Measurements from ENCODE around the gene COL4A2. TPM values are rescaled to one million over a fixed set of nuclear protein-coding genes. Genes with fewer than 3 reads are reported as not detected.

Gene COL4A2
- total RNA-seq, 1 donor from 2014 or later, result 511 TPM

DNA sequence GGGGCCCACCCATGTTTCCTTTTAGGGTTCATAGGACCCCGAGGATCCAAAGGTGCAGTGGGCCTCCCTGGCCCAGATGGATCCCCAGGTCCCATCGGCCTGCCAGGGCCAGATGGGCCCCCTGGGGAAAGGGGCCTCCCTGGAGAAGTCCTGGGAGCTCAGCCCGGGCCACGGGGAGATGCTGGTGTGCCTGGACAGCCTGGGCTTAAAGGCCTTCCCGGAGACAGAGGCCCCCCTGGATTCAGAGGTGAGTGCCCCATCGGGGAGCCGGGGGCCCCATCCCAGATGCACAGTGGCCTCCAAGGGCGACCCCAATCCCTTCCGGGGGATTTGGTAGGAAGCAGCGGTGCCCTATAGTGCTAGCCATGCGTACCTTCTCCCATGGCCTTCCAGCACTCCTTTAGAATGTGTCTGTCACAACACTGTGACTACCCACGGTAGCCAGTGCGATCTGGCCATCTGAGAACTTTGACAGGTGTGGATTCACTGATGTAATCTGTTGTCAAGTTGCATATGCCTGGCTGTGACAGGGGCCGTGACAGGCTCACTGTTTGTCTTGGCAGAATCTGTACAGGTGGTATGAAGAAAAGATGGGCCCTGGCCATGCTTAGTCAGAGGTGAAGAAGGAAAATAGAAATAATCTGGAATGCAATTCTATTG, 165.9 kb downstream of the COL4A2 start:
- peaks cover 19 to 38% (median 28%) of the 10 kb centered on the region in 3 donors for H3K36me3 ChIP-seq (ENCODE audit: control insufficient read depth in 3 of 3, insufficient read depth in 3 of 3, low read length in 3 of 3)

DNA sequence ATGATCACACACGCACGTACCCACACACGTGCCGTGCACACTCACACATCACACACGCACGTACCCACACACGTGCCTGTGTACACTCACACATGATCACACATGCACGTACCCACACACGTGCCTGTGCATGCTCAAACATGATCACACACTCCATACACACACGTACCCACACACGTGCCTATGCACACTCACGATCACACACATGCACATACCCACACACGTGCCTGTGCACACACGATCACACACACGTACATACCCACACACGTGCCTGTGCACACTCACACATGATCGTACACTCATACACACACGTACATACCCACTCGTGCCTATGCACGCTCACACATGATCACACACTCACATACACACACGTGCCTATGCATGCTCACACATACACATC, 167.6 kb downstream of the COL4A2 start:
- H3K9me3 ChIP-seq (ENCODE audit: control insufficient read depth in 3 of 3, low read length in 3 of 3), result no peaks in the 10 kb centered on the region
- no peaks in the 10 kb centered on the region for H3K27me3 ChIP-seq (ENCODE audit: control insufficient read depth in 3 of 3, insufficient read depth in 3 of 3, low read length in 3 of 3)
- H3K4me3 ChIP-seq (ENCODE audit: low read length in 3 of 3), result no peak overlapping the region
- H3K36me3 ChIP-seq (ENCODE audit: control insufficient read depth in 3 of 3, insufficient read depth in 3 of 3, low read length in 3 of 3), result peaks cover 19 to 38% (median 27%) of the 10 kb centered on the region in 3 donors
- peaks cover 6 to 25% (median 6%) of the 10 kb centered on the region in 3 donors for H3K4me1 ChIP-seq (ENCODE audit: control insufficient read depth in 3 of 3, insufficient read depth in 3 of 3, low read length in 3 of 3)
- no peak overlapping the region for H3K9ac ChIP-seq (ENCODE audit: low read depth in 1 of 3, low read length in 3 of 3)
- no peak overlapping the region for H3K27ac ChIP-seq (ENCODE audit: low read depth, low read length)

More for the DNA sequence above, 165.9 kb downstream of the COL4A2 start:
- H3K9ac ChIP-seq (ENCODE audit: low read depth in 1 of 3, low read length in 3 of 3), result peak overlapping the region in 1 of 3 donors; percentile 8
- H3K27me3 ChIP-seq (ENCODE audit: control insufficient read depth in 3 of 3, insufficient read depth in 3 of 3, low read length in 3 of 3), result no peaks in the 10 kb centered on the region
- H3K27ac ChIP-seq (ENCODE audit: low read depth, low read length), result no peak overlapping the region
- no peak overlapping the region for H3K4me3 ChIP-seq (ENCODE audit: low read length in 3 of 3)
- H3K4me1 ChIP-seq (ENCODE audit: control insufficient read depth in 3 of 3, insufficient read depth in 3 of 3, low read length in 3 of 3), result peaks cover 5 to 17% (median 6%) of the 10 kb centered on the region in 3 donors
- H3K9me3 ChIP-seq (ENCODE audit: control insufficient read depth in 3 of 3, low read length in 3 of 3), result no peaks in the 10 kb centered on the region

GRCh38 chr13:110475117-110475516, 168.0 kb downstream of the COL4A2 start:
- H3K27me3 ChIP-seq (ENCODE audit: control insufficient read depth in 3 of 3, insufficient read depth in 3 of 3, low read length in 3 of 3), result no peaks in the 10 kb centered on the region
- no peak overlapping the region for H3K27ac ChIP-seq (ENCODE audit: low read depth, low read length)
- no peak overlapping the region for H3K9ac ChIP-seq (ENCODE audit: low read depth in 1 of 3, low read length in 3 of 3)
- no peaks in the 10 kb centered on the region for H3K9me3 ChIP-seq (ENCODE audit: control insufficient read depth in 3 of 3, low read length in 3 of 3)
- H3K4me1 ChIP-seq (ENCODE audit: control insufficient read depth in 3 of 3, insufficient read depth in 3 of 3, low read length in 3 of 3), result peaks cover 6 to 25% (median 6%) of the 10 kb centered on the region in 3 donors
- peaks cover 19 to 38% (median 28%) of the 10 kb centered on the region in 3 donors for H3K36me3 ChIP-seq (ENCODE audit: control insufficient read depth in 3 of 3, insufficient read depth in 3 of 3, low read length in 3 of 3)
- H3K4me3 ChIP-seq (ENCODE audit: low read length in 3 of 3), result no peak overlapping the region

GRCh38 chr13:110475550-110476219, 168.6 kb downstream of the COL4A2 start:
- no peak overlapping the region for H3K27ac ChIP-seq (ENCODE audit: low read depth, low read length)
- no peaks in the 10 kb centered on the region for H3K9me3 ChIP-seq (ENCODE audit: control insufficient read depth in 3 of 3, low read length in 3 of 3)
- H3K4me1 ChIP-seq (ENCODE audit: control insufficient read depth in 3 of 3, insufficient read depth in 3 of 3, low read length in 3 of 3), result peaks cover 6 to 25% (median 6%) of the 10 kb centered on the region in 3 donors
- H3K27me3 ChIP-seq (ENCODE audit: control insufficient read depth in 3 of 3, insufficient read depth in 3 of 3, low read length in 3 of 3), result no peaks in the 10 kb centered on the region
- H3K4me3 ChIP-seq (ENCODE audit: low read length in 3 of 3), result no peak overlapping the region
- peaks cover 19 to 39% (median 29%) of the 10 kb centered on the region in 3 donors for H3K36me3 ChIP-seq (ENCODE audit: control insufficient read depth in 3 of 3, insufficient read depth in 3 of 3, low read length in 3 of 3)
- no peak overlapping the region for H3K9ac ChIP-seq (ENCODE audit: low read depth in 1 of 3, low read length in 3 of 3)

DNA sequence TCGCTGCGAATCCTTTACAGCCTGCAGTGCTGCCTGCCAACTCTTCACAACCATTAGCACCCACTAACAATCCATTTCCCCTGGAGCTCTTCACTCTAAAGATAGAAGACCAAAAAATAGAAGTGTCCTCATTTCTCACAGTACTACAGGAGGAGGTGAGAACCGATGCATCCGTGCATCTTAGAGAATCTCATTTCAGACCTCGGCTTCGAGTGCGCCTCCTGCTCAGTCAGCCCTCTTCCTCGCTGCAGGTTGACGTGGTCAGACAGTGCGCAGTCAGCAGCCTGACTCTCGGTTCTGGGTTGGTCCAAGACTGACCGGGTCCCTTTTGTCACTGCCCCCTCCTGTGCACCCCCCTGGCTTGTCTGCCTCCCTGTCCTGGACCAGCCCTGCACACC, 169.1 kb downstream of the COL4A2 start:
- H3K9me3 ChIP-seq (ENCODE audit: control insufficient read depth in 3 of 3, low read length in 3 of 3), result no peaks in the 10 kb centered on the region
- H3K27me3 ChIP-seq (ENCODE audit: control insufficient read depth in 3 of 3, insufficient read depth in 3 of 3, low read length in 3 of 3), result no peaks in the 10 kb centered on the region
- no peak overlapping the region for H3K4me3 ChIP-seq (ENCODE audit: low read length in 3 of 3)
- H3K9ac ChIP-seq (ENCODE audit: low read depth in 1 of 3, low read length in 3 of 3), result no peak overlapping the region
- H3K4me1 ChIP-seq (ENCODE audit: control insufficient read depth in 3 of 3, insufficient read depth in 3 of 3, low read length in 3 of 3), result peaks cover 6 to 23% (median 6%) of the 10 kb centered on the region in 3 donors
- H3K36me3 ChIP-seq (ENCODE audit: control insufficient read depth in 3 of 3, insufficient read depth in 3 of 3, low read length in 3 of 3), result peaks cover 19 to 39% (median 29%) of the 10 kb centered on the region in 3 donors
- H3K27ac ChIP-seq (ENCODE audit: low read depth, low read length), result no peak overlapping the region

DNA sequence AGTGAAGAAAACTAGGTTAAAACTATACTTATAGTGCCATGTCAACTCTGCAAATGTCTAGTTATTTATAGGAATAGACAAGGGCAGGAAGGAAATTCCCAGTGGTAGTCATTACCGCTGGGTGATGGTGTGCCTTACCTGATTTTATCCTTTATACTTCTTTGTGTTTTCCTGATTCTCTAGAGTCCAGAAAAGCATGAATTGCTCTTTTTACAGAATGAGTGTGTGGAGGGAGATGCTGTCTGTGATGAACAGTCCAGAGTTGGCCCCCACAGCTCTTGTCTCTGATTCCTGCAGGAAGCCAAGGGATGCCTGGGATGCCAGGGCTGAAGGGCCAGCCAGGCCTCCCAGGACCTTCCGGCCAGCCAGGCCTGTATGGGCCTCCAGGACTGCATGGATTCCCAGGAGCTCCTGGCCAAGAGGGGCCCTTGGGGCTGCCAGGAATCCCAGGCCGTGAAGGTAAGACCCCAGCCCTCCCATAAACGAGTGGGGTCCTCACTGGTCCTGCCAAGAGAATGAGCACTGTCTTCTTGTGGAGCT, 170.7 kb downstream of the COL4A2 start:
- H3K4me3 ChIP-seq (ENCODE audit: low read length in 3 of 3), result no peak overlapping the region
- H3K27ac ChIP-seq (ENCODE audit: low read depth, low read length), result no peak overlapping the region
- peaks cover 25 to 35% (median 29%) of the 10 kb centered on the region in 3 donors for H3K36me3 ChIP-seq (ENCODE audit: control insufficient read depth in 3 of 3, insufficient read depth in 3 of 3, low read length in 3 of 3)
- H3K9ac ChIP-seq (ENCODE audit: low read depth in 1 of 3, low read length in 3 of 3), result peak overlapping the region in 1 of 3 donors; percentile 16
- no peaks in the 10 kb centered on the region for H3K27me3 ChIP-seq (ENCODE audit: control insufficient read depth in 3 of 3, insufficient read depth in 3 of 3, low read length in 3 of 3)
- peaks cover 0 to 15% (median 6%) of the 10 kb centered on the region in 3 donors for H3K4me1 ChIP-seq (ENCODE audit: control insufficient read depth in 3 of 3, insufficient read depth in 3 of 3, low read length in 3 of 3)
- no peaks in the 10 kb centered on the region for H3K9me3 ChIP-seq (ENCODE audit: control insufficient read depth in 3 of 3, low read length in 3 of 3)

DNA sequence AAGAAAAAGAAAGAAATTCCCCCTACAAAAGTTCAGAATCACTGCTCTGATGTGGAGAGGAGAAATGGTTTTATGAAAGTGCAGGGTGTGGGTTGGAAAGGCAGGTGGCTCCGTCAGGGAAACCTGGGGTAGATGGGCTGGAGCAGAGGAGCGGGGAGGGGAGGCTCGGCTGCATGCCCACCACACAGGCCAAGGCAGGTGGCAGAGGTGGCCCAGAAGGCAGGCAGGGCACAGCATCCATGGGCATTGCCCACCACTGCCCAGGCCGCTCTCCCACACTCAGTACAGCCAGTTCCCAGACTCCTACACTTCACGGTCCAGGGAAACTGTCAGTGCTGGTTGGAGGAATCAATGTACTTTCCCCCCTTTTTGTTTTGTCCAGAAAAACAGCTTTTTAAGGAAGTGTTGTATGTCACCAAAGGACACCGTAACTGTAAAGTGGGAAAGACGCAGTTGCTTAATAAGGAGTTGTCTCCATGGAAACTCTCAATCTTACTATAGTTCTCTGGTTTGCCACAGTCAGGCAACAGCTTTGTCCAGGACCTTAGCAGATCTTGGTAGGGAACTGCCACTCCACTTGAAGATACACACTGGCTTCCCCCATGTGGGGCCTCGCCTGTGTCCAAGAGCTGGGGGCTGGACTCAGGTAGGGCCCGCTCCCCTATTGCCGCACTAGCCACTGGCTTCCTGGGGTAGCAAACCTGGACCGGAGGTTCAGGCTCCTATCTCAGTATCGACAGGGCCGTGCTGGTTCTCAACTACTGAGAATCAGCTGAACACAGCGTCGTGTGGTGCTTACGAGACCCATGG, 171.5 kb downstream of the COL4A2 start:
- H3K9me3 ChIP-seq (ENCODE audit: control insufficient read depth in 3 of 3, low read length in 3 of 3), result no peaks in the 10 kb centered on the region
- peaks cover 27 to 40% (median 29%) of the 10 kb centered on the region in 3 donors for H3K36me3 ChIP-seq (ENCODE audit: control insufficient read depth in 3 of 3, insufficient read depth in 3 of 3, low read length in 3 of 3)
- peaks cover 0 to 14% (median 6%) of the 10 kb centered on the region in 3 donors for H3K4me1 ChIP-seq (ENCODE audit: control insufficient read depth in 3 of 3, insufficient read depth in 3 of 3, low read length in 3 of 3)
- no peak overlapping the region for H3K4me3 ChIP-seq (ENCODE audit: low read length in 3 of 3)
- H3K27me3 ChIP-seq (ENCODE audit: control insufficient read depth in 3 of 3, insufficient read depth in 3 of 3, low read length in 3 of 3), result no peaks in the 10 kb centered on the region
- H3K9ac ChIP-seq (ENCODE audit: low read depth in 1 of 3, low read length in 3 of 3), result no peak overlapping the region
- H3K27ac ChIP-seq (ENCODE audit: low read depth, low read length), result no peak overlapping the region

DNA sequence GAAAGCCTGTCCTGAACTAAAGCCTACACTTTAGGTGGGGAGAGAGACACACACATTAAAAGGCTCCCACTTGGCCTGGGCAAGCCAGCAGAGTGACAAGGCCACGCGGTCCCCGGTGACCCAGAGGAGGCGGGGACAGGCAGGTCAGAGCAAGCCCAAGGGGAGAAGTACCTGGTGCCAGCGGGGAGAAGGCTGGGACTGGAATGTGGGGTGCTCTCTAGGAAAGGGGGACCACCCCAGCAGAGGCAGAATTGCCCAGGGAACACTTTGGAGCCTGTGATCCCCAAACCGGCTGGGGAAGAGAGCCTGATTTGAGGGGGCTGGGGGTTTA, 172.1 kb downstream of the COL4A2 start:
- Histone ChIP-seq H3K4me1 (ENCODE audit: control insufficient read depth in 3 of 3, insufficient read depth in 3 of 3, low read length in 3 of 3) (peaks cover 0 to 14% (median 6%) of the 10 kb centered on the region in 3 donors), H3K9me3 (ENCODE audit: control insufficient read depth in 3 of 3, low read length in 3 of 3) (no peaks in the 10 kb centered on the region), H3K27me3 (ENCODE audit: control insufficient read depth in 3 of 3, insufficient read depth in 3 of 3, low read length in 3 of 3) (no peaks in the 10 kb centered on the region), H3K9ac (ENCODE audit: low read depth in 1 of 3, low read length in 3 of 3) (no peak overlapping the region), H3K36me3 (ENCODE audit: control insufficient read depth in 3 of 3, insufficient read depth in 3 of 3, low read length in 3 of 3) (peaks cover 27 to 38% (median 29%) of the 10 kb centered on the region in 3 donors), H3K27ac (ENCODE audit: low read depth, low read length) (no peak overlapping the region), H3K4me3 (ENCODE audit: low read length in 3 of 3) (no peak overlapping the region)

DNA sequence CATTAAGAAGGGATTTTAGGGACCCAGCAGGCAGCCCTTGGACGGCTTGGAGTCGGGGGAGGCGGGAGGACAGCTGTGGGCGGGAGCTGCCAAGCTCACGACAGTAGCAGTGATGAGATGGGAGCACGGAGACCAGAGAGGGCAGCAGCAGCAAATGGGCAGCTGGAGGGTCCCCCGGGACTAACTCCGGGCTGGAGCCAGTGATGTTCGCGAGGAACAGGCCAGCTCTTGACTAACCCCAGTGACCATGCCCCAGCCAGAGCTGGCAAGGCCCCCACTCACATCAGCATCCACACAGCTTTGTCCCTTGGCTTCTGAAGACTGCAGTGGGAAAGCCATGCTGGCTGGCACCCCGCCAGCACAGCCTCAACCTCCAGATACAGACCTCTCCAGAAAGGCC, 172.6 kb downstream of the COL4A2 start:
- no peaks in the 10 kb centered on the region for H3K27me3 ChIP-seq (ENCODE audit: control insufficient read depth in 3 of 3, insufficient read depth in 3 of 3, low read length in 3 of 3)
- H3K9ac ChIP-seq (ENCODE audit: low read depth in 1 of 3, low read length in 3 of 3), result no peak overlapping the region
- H3K36me3 ChIP-seq (ENCODE audit: control insufficient read depth in 3 of 3, insufficient read depth in 3 of 3, low read length in 3 of 3), result peaks cover 24 to 37% (median 30%) of the 10 kb centered on the region in 3 donors
- no peak overlapping the region for H3K4me3 ChIP-seq (ENCODE audit: low read length in 3 of 3)
- peaks cover 0 to 14% (median 6%) of the 10 kb centered on the region in 3 donors for H3K4me1 ChIP-seq (ENCODE audit: control insufficient read depth in 3 of 3, insufficient read depth in 3 of 3, low read length in 3 of 3)
- no peak overlapping the region for H3K27ac ChIP-seq (ENCODE audit: low read depth, low read length)
- no peaks in the 10 kb centered on the region for H3K9me3 ChIP-seq (ENCODE audit: control insufficient read depth in 3 of 3, low read length in 3 of 3)

All from skeletal muscle tissue (tissue), 4 donors.